ENCODE results near the gene KMT5C.

Gene KMT5C

GRCh38 chr19:55383279-55384130 is 43.8 kb downstream of the KMT5C start:
- H3K27ac Mint-ChIP-seq, result peak overlapping the region; percentile 87
- no peaks in the 10 kb centered on the region for H3K9me3 Mint-ChIP-seq
- peaks cover 22% of the 10 kb centered on the region for H3K36me3 Mint-ChIP-seq
- no peaks in the 10 kb centered on the region for H3K27me3 Mint-ChIP-seq
- peaks cover 37% of the 10 kb centered on the region for H3K4me1 Mint-ChIP-seq
- peak overlapping the region; percentile 89 for H3K4me3 Mint-ChIP-seq

- peaks cover 26% of the 10 kb centered on the region for H3K36me3 Mint-ChIP-seq
- H3K4me1 Mint-ChIP-seq, result peaks cover 43% of the 10 kb centered on the region
Measured at GRCh38 chr19:55384131-55384919, 44.6 kb downstream of the KMT5C start, which contains the start of gene TMEM238. TSS of gene TMEM238 (minus strand) at chr19:55384292. CDS start at chr19:55384259, 33 bp downstream.

GRCh38 chr19:55384920-55385723 is 45.4 kb downstream of the KMT5C start:
- peaks cover 51% of the 10 kb centered on the region for H3K4me1 Mint-ChIP-seq
- peak overlapping the region; percentile 100 for H3K27ac Mint-ChIP-seq
- peaks cover 31% of the 10 kb centered on the region for H3K36me3 Mint-ChIP-seq
- no peaks in the 10 kb centered on the region for H3K27me3 Mint-ChIP-seq
- peak overlapping the region; percentile 98 for H3K4me3 Mint-ChIP-seq
- H3K9me3 Mint-ChIP-seq, result no peaks in the 10 kb centered on the region

More at GRCh38 chr19:55384131-55384919, 44.6 kb downstream of the KMT5C start, which contains the start of gene TMEM238:
- peak within 1 kb of the TSS; percentile 100 for H3K27ac Mint-ChIP-seq
- H3K9me3 Mint-ChIP-seq, result no peaks in the 10 kb centered on the region
- no peaks in the 10 kb centered on the region for H3K27me3 Mint-ChIP-seq
- peak within 1 kb of the TSS; percentile 98 for H3K4me3 Mint-ChIP-seq

- H3K4me1 Mint-ChIP-seq, result peaks cover 58% of the 10 kb centered on the region
- no peaks in the 10 kb centered on the region for H3K27me3 Mint-ChIP-seq
- H3K9me3 Mint-ChIP-seq, result no peaks in the 10 kb centered on the region
- H3K4me3 Mint-ChIP-seq, result peak within 1 kb of the TSS; percentile 98
- peaks cover 31% of the 10 kb centered on the region for H3K36me3 Mint-ChIP-seq
- H3K27ac Mint-ChIP-seq, result peak within 1 kb of the TSS; percentile 100
Measured at GRCh38 chr19:55385724-55386492, 46.2 kb downstream of the KMT5C start, which contains the start of gene RPL28. TSS of gene RPL28 (plus strand) at chr19:55385932. CDS start at chr19:55386358, 426 bp downstream.

- peaks cover 57% of the 10 kb centered on the region for H3K4me1 Mint-ChIP-seq
- peak overlapping the region; percentile 100 for H3K27ac Mint-ChIP-seq
- H3K4me3 Mint-ChIP-seq, result peak overlapping the region; percentile 98
- no peaks in the 10 kb centered on the region for H3K9me3 Mint-ChIP-seq
- peaks cover 29% of the 10 kb centered on the region for H3K36me3 Mint-ChIP-seq
- no peaks in the 10 kb centered on the region for H3K27me3 Mint-ChIP-seq
Measured at GRCh38 chr19:55386493-55386971, 46.9 kb downstream of the KMT5C start.

- Mint-ChIP-seq H3K27ac (peak overlapping the region; percentile 100), H3K9me3 (no peaks in the 10 kb centered on the region), H3K4me1 (peaks cover 45% of the 10 kb centered on the region), H3K27me3 (no peaks in the 10 kb centered on the region), H3K36me3 (peaks cover 29% of the 10 kb centered on the region), H3K4me3 (peak overlapping the region; percentile 98)
Measured at GRCh38 chr19:55387736-55388497, 48.2 kb downstream of the KMT5C start.

- Mint-ChIP-seq H3K4me3 (peak overlapping the region; percentile 70), H3K27ac (peak overlapping the region; percentile 80), H3K36me3 (peaks cover 29% of the 10 kb centered on the region), H3K27me3 (no peaks in the 10 kb centered on the region), H3K9me3 (no peaks in the 10 kb centered on the region), H3K4me1 (peaks cover 36% of the 10 kb centered on the region)
Measured at GRCh38 chr19:55389386-55390317, 50.0 kb downstream of the KMT5C start.

GRCh38 chr19:55390461-55390880 is 50.8 kb downstream of the KMT5C start:
- H3K4me3 Mint-ChIP-seq, result peak overlapping the region; percentile 52
- peaks cover 34% of the 10 kb centered on the region for H3K4me1 Mint-ChIP-seq
- H3K36me3 Mint-ChIP-seq, result peaks cover 29% of the 10 kb centered on the region
- H3K9me3 Mint-ChIP-seq, result no peaks in the 10 kb centered on the region
- peak overlapping the region; percentile 78 for H3K27ac Mint-ChIP-seq
- H3K27me3 Mint-ChIP-seq, result no peaks in the 10 kb centered on the region

GRCh38 chr19:55391191-55391670 is 51.6 kb downstream of the KMT5C start:
- Mint-ChIP-seq H3K36me3 (peaks cover 23% of the 10 kb centered on the region), H3K9me3 (no peaks in the 10 kb centered on the region), H3K4me3 (no peak overlapping the region), H3K4me1 (peaks cover 34% of the 10 kb centered on the region), H3K27me3 (no peaks in the 10 kb centered on the region), H3K27ac (no peak overlapping the region)

GRCh38 chr19:55391702-55392615 is 52.3 kb downstream of the KMT5C start:
- H3K36me3 Mint-ChIP-seq, result peaks cover 16% of the 10 kb centered on the region
- H3K27me3 Mint-ChIP-seq, result no peaks in the 10 kb centered on the region
- H3K9me3 Mint-ChIP-seq, result no peaks in the 10 kb centered on the region
- no peak overlapping the region for H3K27ac Mint-ChIP-seq
- no peak overlapping the region for H3K4me3 Mint-ChIP-seq
- peaks cover 30% of the 10 kb centered on the region for H3K4me1 Mint-ChIP-seq

GRCh38 chr19:55392820-55393761 is 53.4 kb downstream of the KMT5C start:
- no peak overlapping the region for H3K27ac Mint-ChIP-seq
- H3K36me3 Mint-ChIP-seq, result peaks cover 11% of the 10 kb centered on the region
- H3K4me1 Mint-ChIP-seq, result peaks cover 26% of the 10 kb centered on the region
- no peaks in the 10 kb centered on the region for H3K9me3 Mint-ChIP-seq
- no peak overlapping the region for H3K4me3 Mint-ChIP-seq
- no peaks in the 10 kb centered on the region for H3K27me3 Mint-ChIP-seq

Measured in activated naive CD4-positive, alpha-beta T cell treated with anti-CD3 and anti-CD28 coated beads, Interleukin-2, amount 50 U/mL, for 24 hours (primary cell).